GM19372 (cell line): Measurements from ENCODE around the gene SRRM3.
"Not testable (repeated sequence)": the region's sequence is repeated elsewhere in the genome, so short reads cannot be mapped to it uniquely, and the experiment has no call there.

Source experiments
- ATAC-seq: cut with Tn5 transposase; IDR thresholded peaks from one replicate; pipeline ENCODE4 v1.9.1; 2021; ENCODE audit warnings: mild to moderate bottlenecking, low read depth, moderate library complexity; ENCODE audit not compliant: unreplicated experiment

SRRM3 gene

GRCh38 chr7:76282344-76283253 is 80.9 kb downstream of the SRRM3 start:
- ATAC-seq = no peak

- no peak for ATAC-seq
Observed at GRCh38 chr7:76283254-76284159, 81.8 kb downstream of the SRRM3 start.

DNA sequence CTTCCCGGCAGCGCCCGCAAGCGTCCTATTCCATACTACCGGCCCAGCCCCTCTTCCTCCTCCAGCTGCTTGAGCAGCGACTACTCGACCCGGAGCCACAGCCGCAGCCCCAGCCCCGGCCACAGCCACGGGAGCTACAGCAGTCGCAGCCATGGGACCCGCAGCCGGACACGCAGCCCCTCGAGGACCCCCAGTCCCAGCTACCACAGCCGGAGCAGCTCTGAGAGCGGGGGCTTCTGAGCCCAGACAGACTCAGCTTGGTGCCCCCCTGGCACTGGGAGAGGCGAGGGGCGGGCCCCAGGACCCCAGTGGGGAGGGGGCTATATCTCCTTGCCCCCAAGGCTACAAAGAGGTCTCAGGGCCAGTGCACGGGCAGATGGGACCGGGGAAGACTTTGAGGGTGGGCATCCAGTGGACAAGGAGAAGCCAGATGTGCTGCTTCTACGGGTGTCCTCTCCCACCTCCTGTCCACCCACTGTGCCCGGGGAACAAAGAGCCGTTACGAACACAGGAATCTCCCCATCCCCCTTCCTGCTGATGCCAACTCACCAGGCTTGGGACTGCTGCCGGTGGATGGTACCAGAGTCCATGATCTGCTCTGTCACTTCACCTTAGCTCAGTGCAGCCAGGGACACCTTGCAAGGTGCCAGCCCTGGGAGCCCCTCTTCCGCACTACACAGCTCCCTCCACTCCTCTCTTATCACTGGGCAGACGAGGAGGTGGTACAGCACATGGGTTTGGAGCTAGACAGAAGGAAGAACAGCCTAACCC is 84.1 kb downstream of the SRRM3 start:
- ATAC-seq = no peak

- ATAC-seq = no peak
Observed at GRCh38 chr7:76286842-76287403, 85.2 kb downstream of the SRRM3 start.

GRCh38 chr7:76290847-76291350 is 89.2 kb downstream of the SRRM3 start:
- not testable (repeated sequence) for ATAC-seq

GRCh38 chr7:76291351-76292212 is 89.9 kb downstream of the SRRM3 start:
- ATAC-seq = peak; percentile 82

GRCh38 chr7:76292213-76292573 is 90.5 kb downstream of the SRRM3 start:
- ATAC-seq = no peak

DNA sequence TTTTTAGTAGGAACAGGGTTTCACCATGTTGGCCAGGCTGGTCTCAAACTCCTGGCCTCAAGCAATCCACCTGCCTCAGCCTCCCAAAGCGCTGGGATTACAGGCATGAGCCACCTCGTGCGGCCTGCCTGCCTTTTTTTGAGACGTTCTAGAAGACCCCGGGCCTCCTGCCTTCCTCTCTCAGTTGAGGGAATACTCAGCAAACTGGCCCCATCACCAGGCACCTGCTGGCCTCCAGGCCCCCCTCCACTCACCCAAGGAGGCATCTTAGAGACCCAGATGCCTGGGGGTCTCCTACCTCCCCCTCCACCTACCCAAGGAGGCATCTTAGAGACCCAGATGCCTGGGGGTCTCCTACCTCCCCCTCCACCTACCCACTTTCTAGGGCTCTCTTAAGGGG is 91.2 kb downstream of the SRRM3 start:
- ATAC-seq = not testable (repeated sequence)

DNA sequence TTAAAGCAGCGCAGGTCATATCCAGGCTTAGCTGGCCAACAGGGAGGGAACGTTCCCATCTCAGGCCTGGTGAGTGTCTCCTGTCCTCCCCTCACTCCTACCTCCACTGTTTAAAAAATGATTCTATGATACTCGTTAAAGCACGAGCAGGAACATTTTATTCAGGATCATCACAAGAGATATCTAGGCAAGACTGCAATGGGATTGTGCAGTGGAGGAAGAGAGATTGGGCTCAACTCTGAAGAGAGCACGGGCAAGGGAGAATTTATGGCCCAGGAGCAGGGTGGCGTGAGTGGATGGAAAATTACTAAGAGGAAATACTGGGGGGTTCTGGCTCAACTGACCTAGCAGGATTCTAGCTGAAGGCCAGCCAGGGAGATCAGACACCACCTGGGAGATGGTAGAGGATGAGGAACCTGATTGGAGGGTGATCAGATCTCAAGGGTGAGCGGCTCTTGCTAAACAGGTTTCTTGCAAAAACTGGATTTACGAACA is 91.8 kb downstream of the SRRM3 start:
- ATAC-seq = no peak

DNA sequence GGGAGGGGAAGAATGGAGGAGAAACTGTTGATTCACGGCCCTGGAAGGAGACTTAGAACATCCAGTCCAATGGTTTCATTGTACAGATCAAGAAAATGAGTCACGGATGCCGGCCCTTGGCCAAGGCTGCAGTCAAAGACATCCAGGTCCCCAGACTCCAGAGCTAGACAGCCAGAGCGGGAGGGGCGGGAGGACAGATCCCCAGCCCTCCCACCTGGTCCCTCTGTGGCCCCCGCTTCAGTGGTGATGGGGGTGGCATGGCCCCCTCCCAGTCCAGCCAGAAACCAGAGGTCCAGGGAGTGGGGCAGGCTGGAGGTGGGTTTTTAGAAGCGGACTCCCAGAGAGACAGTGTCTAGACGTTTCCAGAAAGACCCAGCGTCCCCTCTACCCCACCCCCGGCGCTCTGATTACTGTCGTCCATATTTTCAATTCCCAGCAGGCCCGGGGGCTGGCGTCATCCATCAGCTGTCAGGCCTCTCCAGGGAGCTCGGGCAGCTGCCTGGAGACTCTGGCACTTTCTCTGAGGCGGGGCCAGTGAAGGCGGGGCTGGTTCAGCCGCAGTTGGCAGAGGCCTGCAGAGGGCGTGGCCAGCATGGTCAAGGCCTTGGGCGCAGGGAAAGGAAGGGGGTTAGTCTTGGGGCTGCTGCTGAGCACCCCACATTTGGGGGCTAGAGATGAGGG is 92.8 kb downstream of the SRRM3 start:
- ATAC-seq = no peak

GRCh38 chr7:76296743-76297740 is 95.3 kb downstream of the SRRM3 start:
- ATAC-seq = no peak

GRCh38 chr7:76300166-76300731 is 98.6 kb downstream of the SRRM3 start:
- no peak for ATAC-seq

GRCh38 chr7:76301000-76301399 is 99.3 kb downstream of the SRRM3 start:
- no peak for ATAC-seq

DNA sequence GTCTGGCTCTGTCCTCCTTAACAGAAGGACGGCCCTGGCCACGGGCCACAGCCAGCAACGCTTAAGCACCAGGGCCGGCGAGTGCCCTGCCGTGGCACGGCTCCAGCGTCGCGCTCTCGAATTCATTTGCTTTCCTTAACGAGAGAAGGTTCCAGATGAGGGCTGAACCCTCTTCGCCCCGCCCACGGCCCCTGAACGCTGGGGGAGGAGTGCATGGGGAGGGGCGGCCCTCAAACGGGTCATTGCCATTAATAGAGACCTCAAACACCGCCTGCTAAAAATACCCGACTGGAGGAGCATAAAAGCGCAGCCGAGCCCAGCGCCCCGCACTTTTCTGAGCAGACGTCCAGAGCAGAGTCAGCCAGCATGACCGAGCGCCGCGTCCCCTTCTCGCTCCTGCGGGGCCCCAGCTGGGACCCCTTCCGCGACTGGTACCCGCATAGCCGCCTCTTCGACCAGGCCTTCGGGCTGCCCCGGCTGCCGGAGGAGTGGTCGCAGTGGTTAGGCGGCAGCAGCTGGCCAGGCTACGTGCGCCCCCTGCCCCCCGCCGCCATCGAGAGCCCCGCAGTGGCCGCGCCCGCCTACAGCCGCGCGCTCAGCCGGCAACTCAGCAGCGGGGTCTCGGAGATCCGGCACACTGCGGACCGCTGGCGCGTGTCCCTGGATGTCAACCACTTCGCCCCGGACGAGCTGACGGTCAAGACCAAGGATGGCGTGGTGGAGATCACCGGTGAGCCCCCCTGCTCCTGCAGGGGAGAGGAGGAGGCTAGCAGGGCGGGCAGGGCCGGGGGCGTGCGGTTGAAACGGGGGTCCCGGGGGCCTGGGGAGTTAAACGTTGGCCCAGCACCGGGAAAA is 100.9 kb downstream of the SRRM3 start, which contains the start of gene HSPB1:
Gene HSPB1, plus strand, starts transcription at position 327 of the 855 bp plus-strand sequence. Its CDS starts 40 bp downstream, at position 367.
- ATAC-seq = peak; percentile 64

GRCh38 chr7:76303202-76304147 is 101.8 kb downstream of the SRRM3 start:
- no peak for ATAC-seq
